BE2C (cell line): ENCODE data around the gene ITGA8.

Source experiments
- DNase-seq: peaks from one replicate; pipeline ENCODE4 v3.0.0-alpha.2; 2020
- H3K27me3 ChIP-seq: fragments of 250-450 bp; sonication (Bioruptor Pico); 2 replicates; pipeline ENCODE4 v1.5.1; 2020; ENCODE audit warnings: mild to moderate bottlenecking
- H3K36me3 ChIP-seq: fragments of 250-450 bp; sonication (Bioruptor Pico); 2 replicates; pipeline ENCODE4 v1.5.1; 2020; ENCODE audit warnings: mild to moderate bottlenecking
- H3K4me1 ChIP-seq: fragments of 250-450 bp; sonication (Bioruptor Pico); 2 replicates; pipeline ENCODE4 v1.5.1; 2020
- H3K4me3 ChIP-seq: 2 replicates; pipeline ENCODE4 v1.5.1; 2011; ENCODE audit warnings: low read depth, low read length
- H3K9me3 ChIP-seq: fragments of 250-450 bp; sonication (Bioruptor Pico); 2 replicates; pipeline ENCODE4 v1.5.1; 2020
- TF ChIP-seq, protein P1 (sequence below): IDR thresholded peaks from 2 replicates; pipeline ENCODE4 v1.5.1; 2012; ENCODE audit warnings: mild to moderate bottlenecking, low read depth, low read length

Gene ITGA8

DNA sequence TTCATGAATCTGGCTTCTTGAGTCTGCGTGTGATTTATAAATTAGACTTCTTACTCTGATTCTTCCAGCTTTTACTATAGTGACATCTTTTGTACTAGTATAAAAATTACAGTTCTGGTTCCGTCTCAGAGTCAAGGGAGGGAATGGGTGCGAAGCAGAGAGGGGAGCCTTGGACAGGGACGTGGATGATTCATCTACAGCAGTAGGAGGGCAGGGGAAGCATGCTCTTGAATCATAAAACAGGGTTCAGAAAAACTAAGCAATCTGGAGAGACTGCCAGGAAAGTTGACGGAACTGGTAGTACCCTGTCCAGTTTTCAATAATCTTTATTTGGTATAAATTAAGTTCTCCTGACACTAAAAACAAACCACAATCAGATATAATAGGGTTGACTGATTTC, 58.1 kb downstream of the ITGA8 start:
- Histone ChIP-seq H3K27me3 (no peaks in the 10 kb centered on the region; the same call in 1 of the 2 replicates), H3K4me1 (no peaks in the 10 kb centered on the region), H3K9me3 (no peaks in the 10 kb centered on the region), H3K4me3 (no peak overlapping the region), H3K36me3 (no peaks in the 10 kb centered on the region)
- DNase-seq: no peak
- TF ChIP-seq, protein P1, sequence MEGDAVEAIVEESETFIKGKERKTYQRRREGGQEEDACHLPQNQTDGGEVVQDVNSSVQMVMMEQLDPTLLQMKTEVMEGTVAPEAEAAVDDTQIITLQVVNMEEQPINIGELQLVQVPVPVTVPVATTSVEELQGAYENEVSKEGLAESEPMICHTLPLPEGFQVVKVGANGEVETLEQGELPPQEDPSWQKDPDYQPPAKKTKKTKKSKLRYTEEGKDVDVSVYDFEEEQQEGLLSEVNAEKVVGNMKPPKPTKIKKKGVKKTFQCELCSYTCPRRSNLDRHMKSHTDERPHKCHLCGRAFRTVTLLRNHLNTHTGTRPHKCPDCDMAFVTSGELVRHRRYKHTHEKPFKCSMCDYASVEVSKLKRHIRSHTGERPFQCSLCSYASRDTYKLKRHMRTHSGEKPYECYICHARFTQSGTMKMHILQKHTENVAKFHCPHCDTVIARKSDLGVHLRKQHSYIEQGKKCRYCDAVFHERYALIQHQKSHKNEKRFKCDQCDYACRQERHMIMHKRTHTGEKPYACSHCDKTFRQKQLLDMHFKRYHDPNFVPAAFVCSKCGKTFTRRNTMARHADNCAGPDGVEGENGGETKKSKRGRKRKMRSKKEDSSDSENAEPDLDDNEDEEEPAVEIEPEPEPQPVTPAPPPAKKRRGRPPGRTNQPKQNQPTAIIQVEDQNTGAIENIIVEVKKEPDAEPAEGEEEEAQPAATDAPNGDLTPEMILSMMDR: no peak

GRCh38 chr10:15660990-15661389, 58.7 kb downstream of the ITGA8 start:
- Histone ChIP-seq H3K9me3 (no peaks in the 10 kb centered on the region), H3K27me3 (no peaks in the 10 kb centered on the region; the same call in 1 of the 2 replicates), H3K36me3 (no peaks in the 10 kb centered on the region), H3K4me1 (no peaks in the 10 kb centered on the region), H3K4me3 (no peak overlapping the region)
- DNase-seq: no peak
- TF ChIP-seq, protein P1: no peak

GRCh38 chr10:15658069-15658702, 61.5 kb downstream of the ITGA8 start:
- no peak for DNase-seq
- Histone ChIP-seq H3K36me3 (no peaks in the 10 kb centered on the region), H3K4me1 (no peaks in the 10 kb centered on the region), H3K4me3 (no peak overlapping the region), H3K9me3 (no peaks in the 10 kb centered on the region), H3K27me3 (no peaks in the 10 kb centered on the region; the same call in 1 of the 2 replicates)
- TF ChIP-seq, protein P1: no peak

DNA sequence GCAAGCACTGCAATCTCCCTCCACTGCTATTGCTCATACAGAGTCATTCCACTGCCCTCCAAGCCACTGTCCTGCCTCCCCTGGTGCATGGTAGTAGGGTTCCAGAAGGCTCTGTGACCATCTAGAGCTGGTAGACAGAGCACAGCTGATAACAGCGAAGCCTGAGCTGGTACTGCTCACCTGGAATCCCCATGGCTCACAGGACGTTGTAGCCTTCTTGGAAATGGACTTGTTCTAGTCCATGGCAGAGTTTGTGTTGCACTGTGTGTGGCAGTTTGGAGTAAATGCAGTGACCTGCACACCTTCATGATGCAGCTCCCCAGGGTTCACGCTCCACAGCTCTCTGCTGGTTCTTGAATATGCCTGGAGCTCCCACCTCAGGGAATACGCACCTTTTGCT, 67.0 kb downstream of the ITGA8 start:
- TF ChIP-seq, protein P1: no peak
- no peak for DNase-seq
- no peaks in the 10 kb centered on the region for H3K9me3 ChIP-seq
- H3K36me3 ChIP-seq: no peaks in the 10 kb centered on the region
- no peaks in the 10 kb centered on the region for H3K4me1 ChIP-seq
- H3K27me3 ChIP-seq: no peaks in the 10 kb centered on the region; the same call in 1 of the 2 replicates
- no peak overlapping the region for H3K4me3 ChIP-seq

GRCh38 chr10:15652117-15652516, 67.6 kb downstream of the ITGA8 start:
- Histone ChIP-seq H3K27me3 (no peaks in the 10 kb centered on the region; the same call in 1 of the 2 replicates), H3K36me3 (no peaks in the 10 kb centered on the region), H3K9me3 (no peaks in the 10 kb centered on the region), H3K4me1 (no peaks in the 10 kb centered on the region), H3K4me3 (no peak overlapping the region)
- no peak for DNase-seq
- TF ChIP-seq, protein P1: no peak

GRCh38 chr10:15651175-15651574, 68.5 kb downstream of the ITGA8 start:
- Histone ChIP-seq H3K9me3 (no peaks in the 10 kb centered on the region), H3K36me3 (no peaks in the 10 kb centered on the region), H3K4me1 (no peaks in the 10 kb centered on the region), H3K27me3 (no peaks in the 10 kb centered on the region; the same call in 1 of the 2 replicates), H3K4me3 (no peak overlapping the region)
- no peak for DNase-seq
- TF ChIP-seq, protein P1: no peak
